HG03025 (cell line): Measurements from ENCODE around the gene VAV1.
"Not testable (repeated sequence)": the region's sequence is repeated elsewhere in the genome, so short reads cannot be mapped to it uniquely, and the experiment has no call there.

Source experiments
- ATAC-seq: cut with Tn5 transposase; IDR thresholded peaks from one replicate; pipeline ENCODE4 v1.9.1; 2021; ENCODE audit warnings: mild to moderate bottlenecking, moderate library complexity; ENCODE audit not compliant: unreplicated experiment, low FRiP score

Gene VAV1

DNA sequence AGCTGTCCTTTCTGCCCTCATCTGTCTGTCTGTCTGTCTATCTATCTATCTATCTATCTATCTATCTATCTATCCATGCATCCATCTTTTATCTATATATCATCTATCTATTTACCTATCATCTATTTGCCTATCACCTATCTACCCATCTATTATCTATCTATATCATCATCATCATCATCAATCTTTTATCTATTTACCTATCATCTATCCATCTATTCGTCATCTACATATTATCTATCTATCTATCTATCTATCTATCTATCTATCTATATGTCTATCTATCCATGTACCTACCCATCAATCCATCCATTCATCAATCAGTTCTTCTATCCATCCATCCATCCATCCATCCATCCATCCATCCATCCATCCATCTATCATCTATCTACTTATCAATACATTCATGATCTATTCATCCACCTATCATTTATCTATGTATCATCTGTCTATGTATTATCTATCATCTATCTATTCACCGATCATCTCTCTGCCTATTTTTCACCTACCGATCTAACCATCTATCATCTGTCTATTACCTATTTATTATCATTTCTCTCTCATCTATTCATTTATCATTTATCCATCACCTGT, 65.7 kb downstream of the VAV1 start:
- no peak for ATAC-seq

DNA sequence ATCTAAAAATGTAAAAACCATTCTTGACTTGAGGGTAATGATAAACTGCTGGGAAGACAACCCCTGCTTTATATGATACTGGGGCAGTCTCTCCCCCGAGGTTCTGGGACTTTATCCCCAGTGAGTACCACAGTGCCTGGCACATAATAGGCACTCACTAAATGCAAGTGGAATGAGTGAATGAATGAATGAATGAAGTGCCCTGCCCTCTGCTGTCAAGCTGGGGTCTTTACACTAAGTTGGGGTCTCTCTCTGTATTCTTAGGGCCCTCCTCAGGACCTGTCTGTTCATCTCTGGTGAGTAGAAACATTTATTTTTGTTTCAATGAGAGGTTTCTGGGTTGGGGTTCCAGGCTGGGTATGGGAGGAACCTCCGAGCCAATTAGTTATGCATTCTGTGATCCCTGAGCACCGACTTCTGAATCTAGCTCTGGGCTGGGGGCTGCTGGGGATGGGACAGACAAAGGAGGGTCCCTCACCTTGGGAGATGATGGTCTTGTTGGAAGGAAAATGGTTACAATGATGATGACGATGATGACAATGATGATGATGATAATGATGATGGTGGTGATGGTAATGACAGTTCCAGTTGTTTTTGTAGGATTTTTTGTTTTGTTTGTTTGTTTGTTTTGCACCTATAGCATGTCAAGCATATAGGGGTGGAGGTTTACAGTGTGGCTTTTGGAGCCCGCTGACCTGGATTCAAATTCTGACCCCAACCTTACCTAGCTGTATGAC, 70.5 kb downstream of the VAV1 start:
- no peak for ATAC-seq

DNA sequence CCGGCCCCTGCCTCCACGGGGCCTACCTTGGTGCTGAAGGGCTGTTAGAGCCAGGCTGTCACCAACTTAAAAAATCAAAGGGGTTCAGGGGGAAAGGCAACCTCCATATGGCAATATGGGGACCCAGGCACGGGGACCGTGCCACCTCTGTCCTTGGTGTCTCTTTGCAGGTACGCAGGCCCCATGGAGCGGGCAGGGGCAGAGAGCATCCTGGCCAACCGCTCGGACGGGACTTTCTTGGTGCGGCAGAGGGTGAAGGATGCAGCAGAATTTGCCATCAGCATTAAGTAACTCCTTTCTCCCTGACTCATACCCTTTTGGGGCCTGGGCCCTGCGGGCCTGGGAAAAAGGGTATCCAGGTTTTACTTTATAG, 75.3 kb downstream of the VAV1 start:
- no peak for ATAC-seq

DNA sequence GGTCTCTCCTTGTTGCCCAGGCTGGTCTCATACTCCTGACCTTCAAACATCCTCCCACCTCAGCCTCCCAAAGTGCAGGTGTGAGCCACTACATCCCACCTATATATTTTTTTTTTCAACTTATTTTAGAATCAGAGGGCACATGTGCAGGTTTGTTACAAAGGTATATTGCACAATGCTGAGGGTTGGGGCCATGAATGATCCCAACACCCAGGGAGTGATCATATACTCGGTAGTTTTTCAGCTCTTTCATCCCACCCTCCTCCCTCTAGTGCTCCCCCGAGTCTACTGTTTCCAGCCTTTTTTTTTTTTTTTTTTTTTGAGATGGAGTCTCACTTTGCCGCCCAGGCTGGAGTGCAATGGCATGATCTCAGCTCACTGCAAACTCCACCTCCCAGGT, 76.5 kb downstream of the VAV1 start:
- ATAC-seq, result no peak

DNA sequence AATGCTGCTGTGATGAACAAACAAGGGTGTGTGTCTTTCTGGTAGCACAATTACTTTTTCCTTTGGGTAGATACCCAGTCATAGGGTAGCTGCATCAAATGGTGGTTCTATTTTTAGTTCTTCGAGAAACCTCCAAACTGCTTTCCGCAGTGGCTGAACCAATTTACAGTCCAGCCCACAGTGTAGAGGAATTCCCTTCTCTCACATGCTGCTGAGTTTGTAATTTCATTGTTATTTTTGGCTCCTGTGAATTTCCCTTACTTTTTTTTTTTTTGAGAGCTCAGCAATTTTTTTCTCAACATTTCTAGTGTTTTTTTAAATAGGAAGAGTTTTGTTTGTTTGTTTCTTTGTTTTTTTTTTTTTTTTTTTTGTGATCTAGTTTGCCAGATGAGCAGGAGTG, 77.4 kb downstream of the VAV1 start:
- ATAC-seq, result no peak

DNA sequence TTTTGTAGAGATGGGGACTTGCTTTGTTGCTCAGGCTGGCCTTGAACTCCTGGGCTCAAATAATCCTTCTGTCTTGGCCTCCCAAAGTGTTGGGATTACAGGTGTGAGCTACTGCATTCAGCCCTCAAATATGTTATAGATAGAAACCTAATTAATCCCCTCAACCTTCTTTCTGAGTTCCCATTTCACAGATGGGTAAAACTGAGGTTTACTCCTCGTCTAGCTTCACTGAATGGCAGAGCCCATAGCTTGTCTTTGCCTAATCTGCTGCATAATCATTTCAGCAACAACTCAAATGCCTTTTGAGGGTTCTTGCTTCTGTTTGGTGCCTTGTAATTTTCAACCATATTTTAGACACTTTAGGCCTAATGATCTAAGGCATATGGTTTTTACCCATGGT, 78.9 kb downstream of the VAV1 start:
- no peak for ATAC-seq

DNA sequence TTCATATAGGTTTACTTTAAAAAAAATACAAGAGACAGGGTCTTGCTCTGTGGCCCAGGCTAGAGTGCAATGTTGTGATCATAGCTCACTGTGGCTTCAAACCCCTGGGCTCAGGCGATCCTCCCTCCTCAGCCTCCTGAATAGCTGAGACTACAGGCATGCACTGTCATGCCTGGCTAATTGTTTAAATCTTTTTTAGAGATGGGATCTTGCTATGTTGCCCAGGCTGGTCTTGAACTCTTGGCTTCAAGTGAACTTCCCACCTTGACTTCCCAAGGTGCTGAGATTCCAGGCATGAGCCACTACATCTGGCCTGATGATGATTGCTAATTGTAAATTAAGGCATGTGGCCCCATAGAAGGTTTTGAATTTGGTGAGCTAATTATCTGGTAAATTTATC, 79.5 kb downstream of the VAV1 start:
- no peak for ATAC-seq

DNA sequence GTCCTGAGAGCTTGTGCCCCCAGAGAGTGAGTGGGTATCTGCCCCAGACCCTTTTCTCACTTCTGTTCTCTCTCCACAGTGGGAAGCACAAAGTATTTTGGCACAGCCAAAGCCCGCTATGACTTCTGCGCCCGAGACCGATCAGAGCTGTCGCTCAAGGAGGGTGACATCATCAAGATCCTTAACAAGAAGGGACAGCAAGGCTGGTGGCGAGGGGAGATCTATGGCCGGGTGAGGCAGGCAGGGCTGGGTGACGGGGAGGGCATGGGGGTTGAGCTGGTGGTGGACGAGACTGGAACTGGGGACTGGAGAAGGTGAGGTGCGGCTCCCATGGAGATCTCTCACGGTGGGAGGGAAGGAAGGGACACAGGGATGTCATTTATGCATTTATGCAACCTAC, 81.4 kb downstream of the VAV1 start:
- no peak for ATAC-seq

DNA sequence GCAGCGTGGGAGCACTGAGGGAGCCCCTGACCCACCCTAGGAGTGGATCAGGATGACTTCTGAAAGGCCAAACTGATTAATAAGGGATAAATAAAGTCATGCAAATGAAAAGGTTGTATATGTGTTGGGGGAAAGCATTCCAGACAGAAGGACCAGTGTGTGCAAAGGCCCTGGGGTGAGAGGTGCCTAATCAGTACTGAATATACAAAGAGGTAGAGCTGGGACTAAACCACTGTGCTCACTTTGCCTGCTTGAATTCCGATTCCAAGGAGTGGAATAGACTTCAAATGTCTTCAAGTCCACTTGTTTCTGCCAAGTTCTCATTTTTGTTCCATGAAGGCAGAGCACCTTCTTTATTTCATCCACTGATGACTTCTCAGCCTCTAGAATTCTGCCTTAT, 82.2 kb downstream of the VAV1 start:
- no peak for ATAC-seq

DNA sequence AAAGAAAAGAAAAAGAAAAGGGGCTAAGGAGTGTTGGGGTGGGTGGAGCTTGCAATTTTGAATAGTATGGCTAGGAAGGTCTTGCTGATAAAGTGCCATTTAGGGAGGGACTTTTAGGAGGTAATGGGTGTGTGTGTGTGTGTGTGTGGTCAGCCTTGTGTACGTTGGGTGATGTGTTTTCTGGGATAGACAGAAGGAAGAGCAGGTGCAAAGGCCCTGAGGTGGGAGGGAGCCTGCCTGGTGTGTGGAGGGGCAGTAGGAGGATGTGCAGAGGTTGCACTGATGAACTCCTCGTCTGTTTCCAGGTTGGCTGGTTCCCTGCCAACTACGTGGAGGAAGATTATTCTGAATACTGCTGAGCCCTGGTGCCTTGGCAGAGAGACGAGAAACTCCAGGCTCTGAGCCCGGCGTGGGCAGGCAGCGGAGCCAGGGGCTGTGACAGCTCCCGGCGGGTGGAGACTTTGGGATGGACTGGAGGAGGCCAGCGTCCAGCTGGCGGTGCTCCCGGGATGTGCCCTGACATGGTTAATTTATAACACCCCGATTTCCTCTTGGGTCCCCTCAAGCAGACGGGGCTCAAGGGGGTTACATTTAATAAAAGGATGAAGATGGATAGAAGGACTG, 84.4 kb downstream of the VAV1 start:
- no peak for ATAC-seq

DNA sequence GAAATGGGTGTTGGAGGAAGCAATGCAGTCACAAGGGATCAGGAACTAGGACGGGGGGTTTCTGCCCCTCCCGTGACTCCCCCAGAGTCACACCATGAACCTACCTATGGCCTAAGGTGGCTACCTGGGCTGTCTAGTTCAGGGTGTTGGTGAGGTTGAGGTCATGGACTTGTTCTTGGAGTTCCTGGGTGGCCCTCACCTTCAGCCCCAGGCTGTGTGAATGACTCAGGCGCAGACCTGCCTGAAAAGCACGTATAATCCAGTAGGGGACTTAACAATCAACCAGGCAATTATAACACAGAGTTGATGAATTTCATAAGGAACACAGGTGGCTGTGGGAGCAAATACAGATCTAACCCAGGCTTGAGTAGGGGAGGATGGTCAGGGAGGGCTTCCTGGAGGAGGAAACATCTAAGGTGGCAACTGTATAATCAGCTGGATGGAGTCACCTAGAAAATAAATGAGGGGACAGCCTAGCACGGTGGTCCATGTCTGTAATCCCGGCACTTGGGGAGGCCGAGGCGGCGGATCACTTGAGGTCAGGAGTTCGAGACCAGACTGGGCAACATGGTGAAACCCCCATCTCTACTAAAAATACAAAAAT, 89.3 kb downstream of the VAV1 start:
- ATAC-seq, result no peak

DNA sequence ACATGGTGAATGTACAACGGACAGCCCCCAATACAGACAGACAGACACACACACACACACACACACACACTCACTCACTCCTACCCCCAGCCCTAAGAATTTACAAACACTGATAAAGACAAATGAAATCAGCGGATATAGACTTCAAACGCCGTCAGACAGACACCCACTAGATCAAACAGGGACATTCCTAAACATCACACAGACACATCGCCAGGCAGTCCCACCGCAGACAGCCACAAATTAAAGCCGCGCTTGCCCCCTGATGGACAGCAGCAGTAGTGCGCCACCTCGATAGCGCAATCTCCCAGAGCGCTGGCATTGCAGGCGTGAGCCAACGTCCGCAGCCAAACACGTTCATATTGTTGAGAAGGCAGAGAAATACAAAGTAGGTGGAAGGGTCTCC, 90.2 kb downstream of the VAV1 start:
- no peak for ATAC-seq

DNA sequence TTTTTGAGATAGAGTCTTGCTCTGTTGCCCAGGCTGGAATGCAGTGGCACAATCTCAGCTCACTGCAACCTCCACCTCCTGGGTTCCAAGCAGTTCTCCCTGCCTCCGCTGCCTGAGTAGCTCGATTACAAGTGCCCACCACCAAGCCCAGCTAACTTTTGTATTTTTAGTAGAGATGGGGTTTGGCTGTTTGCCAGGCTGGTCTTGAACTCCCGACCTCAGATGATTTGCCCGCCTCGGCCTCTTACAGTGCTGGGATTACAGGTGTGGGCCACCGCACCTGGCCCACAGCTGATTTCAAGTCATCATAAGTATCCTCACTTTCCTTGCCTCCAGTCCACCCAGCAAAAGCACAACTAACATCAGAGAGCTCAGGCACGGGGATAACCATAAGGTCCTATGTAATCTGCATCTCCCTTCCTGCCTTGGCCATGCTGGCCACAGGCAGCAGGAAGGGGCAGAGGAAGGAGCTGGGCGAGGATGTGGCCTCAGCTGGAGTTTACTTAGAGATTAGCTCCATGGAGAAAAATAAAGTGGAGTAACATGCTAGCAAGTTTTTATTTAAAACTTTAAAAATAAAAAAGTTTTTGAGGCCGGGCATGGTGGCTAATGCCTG, 91.9 kb downstream of the VAV1 start:
- no peak for ATAC-seq

DNA sequence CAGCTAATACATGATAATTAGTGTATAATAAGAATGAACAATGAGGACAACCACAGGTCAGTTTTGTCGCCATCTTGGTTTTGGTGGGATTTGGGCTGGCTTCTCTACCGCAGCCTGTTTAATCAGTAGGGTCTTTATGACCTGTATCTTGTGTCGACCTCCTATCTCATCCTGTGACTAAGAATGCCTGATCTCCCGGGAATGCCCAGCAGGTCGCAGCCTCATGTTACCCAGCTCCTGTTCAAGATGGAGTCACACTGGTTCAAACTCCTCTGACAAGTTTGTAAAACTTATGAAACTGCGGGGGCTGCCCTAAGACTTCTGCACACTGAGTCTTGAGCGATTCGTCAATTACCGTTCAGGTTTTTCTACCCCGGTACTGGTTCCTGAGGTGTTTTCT, 93.3 kb downstream of the VAV1 start:
- no peak for ATAC-seq

DNA sequence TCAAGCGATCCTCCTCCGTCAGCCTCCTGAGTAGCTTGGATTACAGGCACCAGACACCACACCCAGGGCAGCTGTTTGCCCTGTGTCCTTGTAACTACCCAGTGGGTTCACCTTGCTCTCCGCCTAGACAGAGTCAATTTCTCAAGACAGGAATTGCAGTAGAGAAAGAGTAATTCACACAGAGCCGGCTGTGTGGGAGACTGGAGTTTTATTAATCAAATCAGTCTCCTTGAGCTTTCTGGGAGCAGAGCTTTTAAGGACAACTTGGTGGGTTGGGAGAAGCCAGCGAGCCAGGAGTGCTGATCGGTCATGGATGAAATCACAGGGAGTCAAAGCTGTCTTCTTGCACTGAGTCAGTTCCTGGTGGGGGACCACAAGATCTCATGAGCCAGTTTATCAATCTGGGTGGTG, 94.2 kb downstream of the VAV1 start:
- no peak for ATAC-seq

DNA sequence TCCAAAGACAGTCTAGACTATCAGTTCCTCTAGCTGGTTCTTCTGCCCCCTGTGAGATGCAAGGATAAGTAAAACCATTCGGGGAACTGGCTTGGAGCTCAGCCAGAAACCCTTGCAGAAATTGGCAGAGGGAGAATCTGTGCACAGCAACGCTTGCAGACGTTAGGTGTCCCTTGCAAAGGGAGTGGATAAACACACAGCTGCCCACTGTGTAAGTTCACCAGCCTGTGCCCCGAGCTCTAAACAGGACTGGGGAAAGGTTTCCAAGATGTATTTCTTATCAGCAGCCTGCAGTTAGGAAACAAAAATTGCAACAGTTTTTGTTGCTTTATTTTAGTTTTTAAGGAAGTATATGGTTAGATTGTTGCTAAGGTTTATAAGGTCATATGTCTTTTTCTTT, 95.8 kb downstream of the VAV1 start:
- ATAC-seq, result no peak

DNA sequence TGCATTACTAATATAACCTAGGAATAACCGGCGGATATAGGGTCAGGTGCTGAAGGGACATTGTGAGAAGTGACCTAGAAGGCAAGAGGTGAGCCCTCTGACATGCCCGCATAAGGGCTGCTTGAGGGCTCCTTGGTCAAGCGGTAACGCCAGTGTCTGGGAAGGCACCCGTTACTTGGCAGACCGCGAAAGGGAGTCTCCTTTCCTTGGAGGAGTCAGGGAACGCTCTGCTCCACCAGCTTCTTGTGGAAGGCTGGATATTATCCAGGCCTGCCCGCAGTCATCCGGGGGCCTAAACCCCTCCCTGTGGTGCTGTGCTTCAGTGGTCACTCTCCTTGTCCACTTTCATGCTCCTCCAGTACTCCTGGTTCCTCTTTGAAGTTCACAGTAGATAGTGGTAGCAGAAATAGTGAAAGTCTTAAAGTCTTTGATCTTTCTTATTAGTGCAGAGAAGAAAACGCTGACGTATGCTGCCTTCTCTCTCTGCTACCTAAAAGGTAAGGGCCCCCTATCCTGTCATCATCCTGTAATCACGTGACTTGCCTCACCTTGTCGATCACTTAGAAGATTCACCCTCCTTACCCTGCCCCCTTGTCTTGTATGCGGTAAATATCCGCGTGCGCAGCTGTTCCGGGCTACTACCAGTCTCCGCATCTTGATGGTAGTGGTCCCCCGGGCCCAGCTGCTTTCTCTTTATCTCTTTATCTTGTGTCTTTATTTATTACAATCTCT, 96.8 kb downstream of the VAV1 start:
- ATAC-seq, result not testable (repeated sequence)

DNA sequence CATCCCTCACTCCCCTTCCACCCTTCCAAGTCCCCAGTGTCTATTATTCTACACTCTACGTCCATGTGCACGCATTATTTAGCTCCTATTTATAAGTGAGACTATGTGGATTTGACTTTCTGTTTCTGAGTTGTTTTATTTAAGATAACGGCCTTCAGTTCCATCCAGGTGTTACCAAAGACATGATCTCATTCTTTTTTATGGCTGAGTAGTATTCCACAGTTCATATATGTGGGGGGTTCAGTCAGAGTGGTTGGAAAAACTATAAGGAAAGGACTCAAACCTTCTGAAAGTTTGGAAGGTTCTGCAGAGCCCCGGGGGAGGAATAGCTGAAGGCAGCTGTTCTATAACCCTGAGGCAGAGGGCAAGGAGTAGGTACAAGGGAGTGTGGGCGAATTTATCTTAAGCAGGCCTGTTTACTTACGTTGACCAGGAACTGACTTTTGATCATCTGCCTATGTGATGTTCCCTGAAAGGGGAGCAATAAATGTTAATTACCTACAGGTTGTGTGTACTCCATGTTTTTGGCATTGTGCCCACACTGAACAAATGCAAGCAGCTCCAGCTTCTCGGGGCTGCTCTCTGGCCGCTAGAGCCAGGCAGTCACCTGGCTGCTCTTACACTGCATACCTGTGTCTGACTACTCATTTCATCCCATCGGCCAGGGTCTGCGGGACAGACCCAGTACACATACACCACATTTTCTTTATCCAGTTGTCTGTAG, 101.4 kb downstream of the VAV1 start:
- ATAC-seq, result no peak

DNA sequence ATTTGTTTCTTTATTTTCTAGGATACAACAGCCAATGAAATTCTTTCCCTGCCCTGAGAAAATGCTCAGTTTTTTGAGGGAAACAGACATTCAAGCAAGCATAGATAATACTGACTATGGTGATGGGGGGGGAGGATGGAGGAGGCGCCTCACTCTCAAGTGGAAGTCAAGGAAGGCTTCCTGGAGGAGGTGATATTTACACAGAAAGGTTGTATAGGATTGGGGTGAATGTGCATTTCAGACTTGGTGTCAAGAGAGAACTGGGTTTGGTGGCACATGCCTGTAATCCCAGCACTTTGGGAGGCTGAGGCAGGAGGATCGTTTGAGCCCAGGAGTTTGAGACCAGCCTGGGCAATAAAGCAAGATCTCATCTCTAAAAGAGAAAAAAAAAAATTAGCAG, 102.7 kb downstream of the VAV1 start:
- no peak for ATAC-seq

DNA sequence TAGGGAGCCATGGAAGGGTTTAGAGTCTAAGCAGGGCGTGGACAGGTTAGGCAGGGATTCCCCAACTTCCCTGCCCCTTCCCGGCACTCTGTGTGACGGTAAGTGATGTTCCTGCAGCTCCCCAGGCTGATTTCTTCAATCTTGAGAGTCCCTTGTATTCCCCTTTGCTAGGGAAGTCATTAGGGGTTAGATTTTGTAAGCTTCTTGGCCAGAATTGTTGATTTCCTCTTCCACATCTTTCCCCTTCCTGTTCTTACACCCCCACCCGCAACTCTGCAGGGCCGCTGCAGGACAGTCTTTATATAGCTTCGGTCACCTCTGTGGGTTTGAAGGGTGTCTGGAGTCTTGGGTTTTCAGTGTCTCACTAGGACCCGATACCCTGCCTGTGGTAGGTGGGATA, 104.2 kb downstream of the VAV1 start:
- no peak for ATAC-seq
